HG03460 (cell line): ENCODE results near the gene TBC1D7.

ENCODE experiments used
- ATAC-seq: cut with Tn5 transposase; IDR thresholded peaks from one replicate; pipeline ENCODE4 v1.9.1; 2021; ENCODE audit not compliant: unreplicated experiment

Gene TBC1D7

GRCh38 chr6:13328076-13328874 lies at the start of gene TBC1D7:
Gene TBC1D7, minus strand, starts transcription at chr6:13328537. Its CDS starts 1,639 bp downstream, at chr6:13326898.
- peak; percentile 80 for ATAC-seq

GRCh38 chr6:13377054-13377758 lies 48.9 kb upstream of the TBC1D7 start:
- no peak for ATAC-seq

GRCh38 chr6:13375360-13375878 lies 47.1 kb upstream of the TBC1D7 start:
- ATAC-seq: no peak

GRCh38 chr6:13373919-13374318 lies 45.6 kb upstream of the TBC1D7 start:
- ATAC-seq: no peak

- ATAC-seq: no peak
These were observed 45.1 kb upstream of the TBC1D7 start for GRCh38 chr6:13373488-13373886.

- ATAC-seq: no peak
These were observed 44.6 kb upstream of the TBC1D7 start for GRCh38 chr6:13372688-13373487.

GRCh38 chr6:13372076-13372475 lies 43.7 kb upstream of the TBC1D7 start:
- ATAC-seq: no peak

GRCh38 chr6:13371421-13372072 lies 43.2 kb upstream of the TBC1D7 start:
- no peak for ATAC-seq

GRCh38 chr6:13370623-13371022 lies 42.3 kb upstream of the TBC1D7 start:
- ATAC-seq: no peak

GRCh38 chr6:13369591-13369990 lies 41.3 kb upstream of the TBC1D7 start:
- ATAC-seq: no peak

- ATAC-seq: no peak
These were observed 40.4 kb upstream of the TBC1D7 start for GRCh38 chr6:13368731-13369115.

- no peak for ATAC-seq
These were observed 39.9 kb upstream of the TBC1D7 start for GRCh38 chr6:13368079-13368730.

GRCh38 chr6:13367396-13367795 lies 39.1 kb upstream of the TBC1D7 start:
- no peak for ATAC-seq

GRCh38 chr6:13365320-13365719 lies 37.0 kb upstream of the TBC1D7 start:
- no peak for ATAC-seq

- no peak for ATAC-seq
These were observed 36.5 kb upstream of the TBC1D7 start for GRCh38 chr6:13364842-13365241.

- ATAC-seq: no peak
These were observed 34.1 kb upstream of the TBC1D7 start for GRCh38 chr6:13362412-13362811.

- ATAC-seq: no peak
These were observed 32.6 kb upstream of the TBC1D7 start for GRCh38 chr6:13360671-13361540.

- ATAC-seq: no peak
These were observed 30.9 kb upstream of the TBC1D7 start for GRCh38 chr6:13359287-13359686.

GRCh38 chr6:13358511-13358910 lies 30.2 kb upstream of the TBC1D7 start:
- no peak for ATAC-seq
